Measurements from ENCODE around the gene KRT2.

KRT2 gene

GRCh38 chr12:52667509-52667908 is 15.5 kb upstream of the KRT2 start:
- no peak for DNase-seq (ENCODE audit: low read depth in 2 of 3, low spot score in 2 of 3)

DNA sequence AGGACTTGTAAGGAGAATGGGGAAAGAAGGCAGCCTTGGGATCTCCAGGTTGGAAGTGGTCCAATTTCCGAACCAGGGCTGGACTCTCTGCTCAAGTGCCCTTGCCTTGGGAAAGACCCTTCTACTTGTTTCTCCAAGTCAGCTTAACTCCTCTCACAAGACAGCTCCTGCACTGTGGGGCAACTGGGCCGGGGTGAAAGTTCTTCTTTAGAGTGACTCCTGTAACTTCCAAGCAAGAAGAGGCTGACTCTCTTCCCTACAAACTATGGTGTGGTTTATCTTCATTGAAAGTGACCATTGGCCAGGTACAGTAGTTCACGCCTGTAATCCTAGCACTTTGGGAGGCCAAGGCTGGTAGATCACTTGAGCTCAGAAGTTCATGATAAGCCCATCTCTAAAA is 14.5 kb upstream of the KRT2 start:
- DNase-seq (ENCODE audit: low read depth in 2 of 3, low spot score in 2 of 3) = no peak

GRCh38 chr12:52663420-52663819 is 11.4 kb upstream of the KRT2 start:
- no peak for DNase-seq (ENCODE audit: low read depth in 2 of 3, low spot score in 2 of 3)

DNA sequence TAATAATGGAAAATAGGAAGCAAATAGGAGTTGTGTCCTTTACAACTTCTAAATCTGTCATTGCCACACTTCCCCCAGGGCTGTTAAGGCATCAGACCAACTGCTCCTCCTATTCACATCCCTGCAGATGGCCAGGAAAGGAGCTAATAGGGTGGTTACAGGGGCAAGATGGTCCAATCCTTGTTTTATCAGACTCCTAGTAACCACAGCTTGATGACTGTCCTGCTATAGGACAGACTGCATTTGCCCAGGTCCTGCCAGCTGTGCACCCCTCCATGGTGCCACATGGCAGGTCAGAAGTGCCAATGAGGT is 10.9 kb upstream of the KRT2 start:
- DNase-seq (ENCODE audit: low read depth in 2 of 3, low spot score in 2 of 3) = no peak

- DNase-seq (ENCODE audit: low read depth in 2 of 3, low spot score in 2 of 3) = no peak
Measured at GRCh38 chr12:52662093-52662917, 10.3 kb upstream of the KRT2 start.

- no peak for DNase-seq (ENCODE audit: low read depth in 2 of 3, low spot score in 2 of 3)
Measured at GRCh38 chr12:52661668-52662067, 9.7 kb upstream of the KRT2 start.

GRCh38 chr12:52660934-52661499 is 9.0 kb upstream of the KRT2 start:
- DNase-seq (ENCODE audit: low read depth in 2 of 3, low spot score in 2 of 3) = no peak

DNA sequence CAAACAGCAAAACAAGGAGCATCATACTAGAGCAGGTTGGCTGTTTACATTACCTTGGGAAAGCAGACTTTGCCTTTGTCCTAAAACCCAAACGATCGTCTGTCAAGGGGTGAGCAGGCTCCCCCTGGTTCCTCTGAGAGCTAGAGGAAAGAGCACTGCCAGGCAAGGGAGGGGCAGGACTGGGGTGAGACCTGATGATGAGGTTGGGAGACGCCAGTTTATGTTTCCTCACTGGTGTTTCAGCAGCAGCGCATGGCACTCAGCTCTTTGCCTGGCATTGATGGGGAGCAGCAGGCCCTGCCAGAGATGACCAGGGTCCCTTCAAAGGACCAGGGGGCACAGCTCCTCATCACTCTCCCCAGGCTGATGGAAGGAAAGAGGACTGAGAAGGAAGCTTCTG is 7.9 kb upstream of the KRT2 start:
- no peak for DNase-seq (ENCODE audit: low read depth in 2 of 3, low spot score in 2 of 3)

DNA sequence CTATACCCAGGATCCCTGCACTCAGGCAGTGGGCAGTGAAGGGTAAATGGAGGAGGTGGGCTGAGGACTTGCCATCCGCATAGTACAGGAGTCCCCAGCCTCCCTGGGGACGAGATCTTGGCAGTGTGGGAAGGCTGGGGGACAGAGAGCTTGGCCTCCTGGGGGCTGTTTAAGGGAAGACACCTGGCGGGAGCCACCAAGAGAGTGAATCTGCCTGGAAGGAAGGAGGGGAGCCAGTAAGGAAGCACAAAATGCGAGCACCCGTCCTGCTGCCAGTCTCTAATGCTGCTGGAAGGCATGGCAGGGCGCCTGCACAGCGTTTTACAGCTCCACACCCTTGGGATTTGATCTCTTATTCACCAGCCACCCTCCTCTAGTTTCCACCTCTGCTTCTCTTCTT is 7.4 kb upstream of the KRT2 start:
- no peak for DNase-seq (ENCODE audit: low read depth in 2 of 3, low spot score in 2 of 3)

GRCh38 chr12:52658196-52658595 is 6.2 kb upstream of the KRT2 start:
- DNase-seq (ENCODE audit: low read depth in 2 of 3, low spot score in 2 of 3) = no peak

GRCh38 chr12:52657250-52657902 is 5.4 kb upstream of the KRT2 start:
- no peak for DNase-seq (ENCODE audit: low read depth in 2 of 3, low spot score in 2 of 3)

DNA sequence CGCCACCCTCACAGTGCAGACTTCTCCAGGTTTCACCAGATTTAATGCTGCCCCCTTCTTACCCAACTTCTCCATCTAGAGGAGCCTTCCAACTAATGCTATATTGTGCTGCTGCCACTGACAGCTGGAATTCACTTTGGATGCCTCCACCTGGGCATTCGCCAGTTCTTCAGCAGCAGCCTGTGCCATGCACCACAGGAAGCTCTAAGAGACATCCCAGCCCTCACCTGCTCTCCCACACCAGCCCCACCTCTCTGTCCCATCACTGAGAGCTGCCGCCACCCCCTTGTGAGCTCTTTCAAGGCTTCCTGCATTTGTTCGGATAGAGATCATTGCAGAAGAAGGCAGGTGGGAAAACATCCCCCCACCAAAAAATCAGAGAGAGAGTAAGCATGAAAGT is 4.6 kb upstream of the KRT2 start:
- DNase-seq (ENCODE audit: low read depth in 2 of 3, low spot score in 2 of 3) = no peak

DNA sequence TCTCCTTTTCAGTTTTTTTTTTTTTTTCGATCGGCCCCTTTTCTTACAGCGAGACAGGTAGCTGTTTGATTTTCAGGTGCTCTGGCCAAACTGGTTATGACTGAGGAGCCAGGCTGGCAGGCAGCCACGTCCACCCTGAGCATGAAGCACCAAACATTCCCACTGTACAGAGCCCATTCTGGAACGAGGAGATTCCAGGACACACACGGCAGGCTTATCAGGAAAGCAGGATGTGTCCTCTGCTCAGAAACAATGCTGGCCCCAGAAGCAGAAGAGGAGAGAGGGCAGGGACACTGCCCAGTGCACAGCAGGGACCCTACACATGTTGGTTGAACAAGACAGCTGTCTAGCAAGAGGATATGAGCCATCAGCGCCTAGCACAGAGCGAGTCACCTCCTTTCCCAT is 3.7 kb upstream of the KRT2 start:
- no peak for DNase-seq (ENCODE audit: low read depth in 2 of 3, low spot score in 2 of 3)

DNA sequence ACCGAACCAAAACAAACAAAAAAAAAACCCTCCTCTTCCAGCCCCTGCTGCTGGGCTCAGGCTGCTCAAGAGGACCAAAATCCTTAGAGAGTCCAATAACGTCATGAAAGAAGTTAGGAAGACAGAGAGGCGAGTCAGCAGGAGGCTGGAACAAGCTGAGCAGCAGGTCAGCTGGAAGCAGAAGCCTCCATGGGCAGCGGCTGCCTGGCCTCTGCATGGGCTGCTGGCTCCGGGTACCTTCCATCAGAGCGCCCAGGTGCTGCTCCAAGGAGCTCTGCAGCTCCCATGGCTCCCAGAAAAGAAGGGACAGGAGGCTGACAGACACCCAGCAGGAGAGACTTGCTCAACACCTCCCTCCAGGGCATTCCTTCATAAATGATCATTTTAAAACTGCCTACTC is 3.2 kb upstream of the KRT2 start:
- no peak for DNase-seq (ENCODE audit: low read depth in 2 of 3, low spot score in 2 of 3)

DNA sequence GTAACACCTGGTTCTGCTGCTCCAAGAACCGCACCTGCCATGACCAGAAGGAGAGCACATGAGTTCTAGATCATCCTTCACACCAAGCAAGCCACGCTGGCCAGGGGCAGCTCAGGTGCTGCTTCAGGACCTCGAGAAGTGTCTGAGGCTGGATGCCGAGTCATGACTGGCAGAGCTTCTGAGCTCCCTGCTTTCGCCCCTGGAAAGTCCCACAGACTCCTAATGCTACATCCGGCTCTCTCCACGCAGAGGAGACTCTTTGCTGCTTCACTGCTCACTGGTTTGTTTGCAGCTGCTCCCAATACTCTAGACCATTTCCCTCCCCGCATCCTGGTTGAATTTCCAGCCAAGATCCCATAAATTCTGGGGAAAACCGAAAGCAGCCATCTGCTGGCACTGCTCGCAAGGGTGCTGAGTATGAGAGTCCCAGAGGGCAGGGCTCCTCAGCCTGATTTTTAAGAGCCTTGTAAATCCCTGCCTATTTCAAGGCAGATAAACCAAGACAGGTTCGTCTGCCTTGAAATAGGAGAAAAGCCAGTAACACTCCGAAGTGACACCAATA is 1.4 kb downstream of the KRT2 start:
- DNase-seq (ENCODE audit: low read depth in 2 of 3, low spot score in 2 of 3) = no peak

DNA sequence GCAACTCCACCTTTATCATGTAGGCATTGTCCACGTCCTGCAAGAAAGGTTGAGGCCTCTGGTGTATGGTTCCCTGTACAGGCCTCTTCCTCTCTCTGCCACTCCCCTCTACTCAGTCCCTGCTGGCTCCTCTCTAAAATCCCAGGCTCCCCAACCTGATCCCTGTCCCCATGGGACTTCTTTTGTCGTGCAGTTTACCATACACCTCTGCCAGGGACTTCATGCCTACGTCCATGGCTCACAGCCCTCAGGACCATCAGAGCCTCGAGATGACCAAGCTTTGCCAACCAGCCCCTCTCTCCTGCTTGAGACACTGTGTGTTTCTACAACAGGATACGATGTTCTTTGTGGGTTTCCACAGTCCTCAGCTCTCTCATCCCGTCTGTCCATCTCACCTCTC is 2.9 kb downstream of the KRT2 start:
- DNase-seq (ENCODE audit: low read depth in 2 of 3, low spot score in 2 of 3) = no peak

- no peak for DNase-seq (ENCODE audit: low read depth in 2 of 3, low spot score in 2 of 3)
Measured at GRCh38 chr12:52648012-52648550, 3.9 kb downstream of the KRT2 start.

DNA sequence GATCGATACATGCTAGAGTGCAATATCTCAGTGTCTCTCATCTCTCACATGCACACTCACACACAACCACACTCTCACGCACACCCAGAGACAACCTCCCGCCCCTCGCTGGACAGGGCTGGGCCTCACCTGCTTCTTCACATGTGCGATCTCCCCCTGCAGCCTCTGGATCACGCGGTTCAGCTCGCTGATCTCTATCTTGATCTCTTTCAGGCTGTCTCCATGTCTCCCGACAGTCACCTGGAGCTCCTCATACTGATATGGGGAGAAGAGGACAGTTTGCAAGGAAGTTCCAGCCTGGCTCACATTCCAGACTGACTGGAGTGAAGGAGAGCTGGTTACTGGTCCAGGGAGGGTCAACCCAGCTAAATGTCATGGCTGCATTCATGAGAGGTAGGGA is 4.4 kb downstream of the KRT2 start:
- DNase-seq (ENCODE audit: low read depth in 2 of 3, low spot score in 2 of 3) = no peak

- DNase-seq (ENCODE audit: low read depth in 2 of 3, low spot score in 2 of 3) = no peak
Measured at GRCh38 chr12:52646613-52647012, 5.4 kb downstream of the KRT2 start.

DNA sequence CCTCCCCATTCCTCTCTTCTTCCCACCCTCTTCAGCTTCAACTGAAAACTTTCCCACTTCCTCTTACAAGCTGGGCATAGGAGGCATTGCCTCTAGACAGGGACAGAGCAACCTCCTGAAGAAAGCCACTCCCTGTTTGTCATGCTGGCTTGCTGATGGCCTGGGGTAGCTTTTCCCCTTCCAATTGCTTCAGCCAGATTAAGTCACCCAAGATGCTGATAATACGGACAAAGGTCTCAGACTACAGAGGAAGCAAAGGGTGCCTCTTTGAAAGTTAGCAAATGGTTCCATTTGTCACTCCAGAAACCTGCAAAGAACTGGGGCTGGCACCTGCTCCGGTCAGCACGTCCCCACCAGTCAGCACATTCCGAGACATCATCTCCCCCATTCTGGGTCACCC is 6.0 kb downstream of the KRT2 start:
- DNase-seq (ENCODE audit: low read depth in 2 of 3, low spot score in 2 of 3) = no peak

DNA sequence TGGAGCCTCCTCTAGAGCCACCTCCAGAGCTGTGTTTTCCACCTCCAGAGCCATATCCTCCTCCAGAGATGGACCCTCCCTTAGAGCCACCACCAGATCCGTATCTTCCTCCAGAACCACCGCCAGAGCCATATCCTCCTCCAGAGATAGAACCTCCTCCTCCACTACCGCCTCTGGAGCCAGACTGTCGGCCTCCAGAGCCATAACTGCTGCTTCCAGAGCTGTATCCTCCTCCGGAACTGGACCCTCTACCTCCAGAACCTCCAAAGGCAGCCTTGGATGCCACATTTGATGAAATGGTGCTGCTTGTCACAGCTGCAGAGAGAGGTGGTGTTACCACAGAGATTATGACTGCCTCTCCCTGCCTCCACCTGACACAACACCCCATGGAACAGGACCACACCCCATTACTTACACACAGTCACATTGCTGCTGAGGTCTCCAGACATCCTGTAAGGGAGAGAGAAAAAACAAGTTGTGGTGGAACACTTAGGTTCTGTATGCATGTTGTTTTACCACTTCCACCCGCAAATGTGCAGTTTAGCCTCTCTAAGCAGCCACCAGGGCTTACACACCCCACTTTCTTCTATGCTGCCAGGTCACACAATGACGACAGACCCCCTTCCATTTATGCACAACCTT is 6.8 kb downstream of the KRT2 start:
- no peak for DNase-seq (ENCODE audit: low read depth in 2 of 3, low spot score in 2 of 3)

GRCh38 chr12:52644078-52644415 is 8.0 kb downstream of the KRT2 start:
- no peak for DNase-seq (ENCODE audit: low read depth in 2 of 3, low spot score in 2 of 3)

Data from activated CD8-positive, alpha-beta memory T cell treated with anti-CD3 and anti-CD28 coated beads for 48 hours (primary cell).